Pons (tissue), 1 donor: ENCODE measurements around the gene LTN1.
A peak's percentile ranks its signal among the peaks of the same experiment; 100 is the strongest.
"Not testable (repeated sequence)": the region's sequence is repeated elsewhere in the genome, so short reads cannot be mapped to it uniquely, and the experiment has no call there.

Experiments
- DNase-seq: peaks from one replicate; pipeline ENCODE4 v3.0.0-alpha.2; 2016; ENCODE audit warnings: low spot score

The LTN1 gene

DNA sequence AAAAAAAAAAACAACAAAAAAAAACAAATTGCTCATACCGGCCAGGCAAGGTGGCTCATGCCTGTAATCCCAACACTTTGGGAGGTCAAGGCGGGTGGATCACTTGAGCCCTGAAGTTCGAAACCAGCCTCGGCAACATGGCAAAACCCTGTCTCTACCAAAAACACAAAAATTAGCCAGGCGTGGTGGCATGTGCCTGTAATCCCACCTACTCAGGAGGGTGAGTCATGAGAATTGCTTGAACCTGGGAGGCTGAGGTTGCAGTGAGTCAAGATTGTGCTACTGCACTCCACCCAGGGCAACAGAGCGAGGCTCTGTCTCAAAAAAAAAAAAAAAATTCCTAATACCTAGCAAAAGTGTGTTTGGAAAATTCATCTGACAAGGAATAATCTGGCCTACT lies 4.5 kb downstream of the LTN1 start:
- DNase-seq: not testable (repeated sequence)

DNA sequence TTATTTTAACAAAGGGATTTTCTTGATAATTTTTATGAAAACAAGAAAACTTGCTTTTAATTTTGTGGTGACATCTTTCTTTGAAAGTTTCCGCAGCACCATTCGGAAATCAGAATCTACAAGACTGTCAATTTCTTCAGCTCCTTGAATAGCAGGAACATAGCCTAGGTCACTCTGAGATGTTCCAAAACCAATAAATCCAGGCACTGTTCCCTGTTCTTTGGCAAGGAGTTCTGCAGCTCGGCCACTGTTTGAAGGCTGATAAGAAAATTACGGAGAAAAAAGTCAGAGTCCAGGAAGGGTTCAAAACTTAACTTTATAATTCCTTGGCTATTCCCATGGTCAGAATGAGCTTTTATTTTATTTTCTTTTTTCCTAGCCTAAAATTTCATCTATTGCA lies 6.0 kb downstream of the LTN1 start:
- DNase-seq: no peak

- no peak for DNase-seq
These were observed 10.0 kb downstream of the LTN1 start for GRCh38 chr21:28982637-28983036.

DNA sequence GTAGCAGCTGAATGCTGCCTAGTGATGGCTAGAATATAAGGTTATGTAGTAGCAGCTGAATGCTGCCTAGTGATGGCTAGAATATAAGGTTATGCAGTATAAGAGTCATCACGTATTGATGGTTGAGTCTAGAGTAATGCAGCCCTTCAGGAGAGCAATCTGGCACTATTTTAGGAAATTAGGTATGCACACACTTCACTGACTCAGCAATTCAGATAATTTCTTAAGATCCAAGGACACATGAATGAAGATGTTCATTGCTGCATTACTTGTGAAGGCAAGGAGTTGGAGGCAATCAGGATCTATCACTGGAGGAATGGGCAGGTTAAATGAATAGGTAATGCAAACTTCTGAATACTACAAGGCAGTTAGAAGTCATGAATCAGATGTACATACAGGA lies 13.6 kb downstream of the LTN1 start:
- DNase-seq: no peak

- no peak for DNase-seq
These were observed 17.3 kb downstream of the LTN1 start for GRCh38 chr21:28975397-28975796.

GRCh38 chr21:28974531-28975227 lies 18.0 kb downstream of the LTN1 start:
- no peak for DNase-seq

DNA sequence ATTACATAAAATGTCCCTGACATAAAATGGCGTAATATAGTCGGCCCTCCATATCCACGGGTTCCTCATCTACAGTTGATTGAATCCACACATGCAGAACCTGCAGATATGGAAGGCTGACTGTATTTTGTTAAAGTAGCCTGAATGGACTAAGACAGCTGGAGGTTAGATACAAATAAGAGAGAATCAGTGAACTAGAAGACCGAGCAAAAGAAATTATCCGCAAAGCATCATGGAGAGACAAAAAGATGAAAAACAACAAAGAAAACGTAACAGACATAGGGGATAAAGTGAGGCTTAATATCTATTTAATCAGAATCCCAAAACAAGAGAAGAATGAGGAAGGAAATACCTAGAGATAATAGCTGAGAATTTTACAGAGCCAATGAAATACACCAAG lies 20.3 kb downstream of the LTN1 start:
- DNase-seq: no peak

- peak; percentile 78 for DNase-seq
These were observed 21.5 kb downstream of the LTN1 start for GRCh38 chr21:28971171-28971570.

DNA sequence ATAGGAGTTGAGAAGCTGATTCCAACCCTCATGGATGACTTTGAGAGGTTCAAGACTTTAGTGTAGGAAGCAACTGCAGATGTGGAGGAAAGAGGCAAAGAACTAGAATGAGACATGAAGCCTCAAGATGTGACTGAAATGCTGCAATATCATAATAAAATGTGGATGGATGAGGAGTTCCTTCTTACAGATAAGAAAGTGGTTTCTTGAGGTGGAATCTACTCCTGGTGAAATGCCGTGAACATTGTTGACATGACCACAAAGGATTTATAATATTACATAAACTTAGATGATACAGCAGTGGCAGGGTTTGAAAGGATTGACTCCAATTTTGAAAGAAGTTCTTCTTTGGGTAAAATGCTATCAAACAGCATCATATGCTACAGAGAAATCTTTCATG lies 28.8 kb downstream of the LTN1 start:
- DNase-seq: no peak

GRCh38 chr21:28962465-28962864 lies 30.2 kb downstream of the LTN1 start:
- DNase-seq: no peak

DNA sequence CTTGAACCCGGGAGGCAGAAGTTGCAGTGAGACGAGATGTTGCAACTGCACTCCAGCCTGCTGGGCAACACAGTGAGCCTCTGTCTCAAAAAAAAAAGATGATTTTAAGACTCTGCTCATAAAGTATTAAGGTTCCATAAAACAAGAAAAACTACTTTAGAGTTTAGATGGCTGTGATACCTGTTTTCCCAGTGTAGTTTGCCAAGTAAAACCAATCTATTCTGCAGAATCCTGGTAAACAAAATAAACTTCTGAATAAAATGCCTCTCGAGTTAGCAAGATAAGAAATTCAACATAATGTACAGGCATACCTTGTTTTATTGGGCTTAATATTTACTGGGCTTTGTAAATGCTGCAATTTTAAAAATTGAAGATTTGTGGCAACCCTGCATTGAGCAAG lies 30.8 kb downstream of the LTN1 start:
- DNase-seq: no peak

DNA sequence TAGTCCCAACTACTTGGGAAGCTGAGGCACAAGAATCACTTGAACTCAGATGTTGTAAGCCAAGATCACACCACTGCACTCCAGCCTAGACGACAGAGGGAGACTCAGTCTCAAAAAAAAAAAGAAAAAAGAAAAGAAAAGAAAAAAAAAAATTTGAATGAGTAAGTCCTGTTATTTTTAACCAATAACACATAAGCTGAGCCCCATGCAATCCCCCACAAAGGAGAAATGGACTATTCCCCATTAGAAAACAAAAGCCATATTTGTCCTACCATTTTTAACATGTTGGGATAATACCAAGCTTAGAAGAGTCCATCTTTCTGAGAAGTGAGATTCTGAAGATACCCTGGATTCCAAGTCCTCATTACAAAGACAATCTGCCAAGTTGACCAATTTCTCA lies 32.4 kb downstream of the LTN1 start:
- DNase-seq: no peak

GRCh38 chr21:28959367-28960099 lies 33.1 kb downstream of the LTN1 start:
- DNase-seq: no peak

- DNase-seq: no peak
These were observed 39.4 kb downstream of the LTN1 start for GRCh38 chr21:28953247-28953646.

GRCh38 chr21:28952686-28953085 lies 40.0 kb downstream of the LTN1 start:
- DNase-seq: no peak

DNA sequence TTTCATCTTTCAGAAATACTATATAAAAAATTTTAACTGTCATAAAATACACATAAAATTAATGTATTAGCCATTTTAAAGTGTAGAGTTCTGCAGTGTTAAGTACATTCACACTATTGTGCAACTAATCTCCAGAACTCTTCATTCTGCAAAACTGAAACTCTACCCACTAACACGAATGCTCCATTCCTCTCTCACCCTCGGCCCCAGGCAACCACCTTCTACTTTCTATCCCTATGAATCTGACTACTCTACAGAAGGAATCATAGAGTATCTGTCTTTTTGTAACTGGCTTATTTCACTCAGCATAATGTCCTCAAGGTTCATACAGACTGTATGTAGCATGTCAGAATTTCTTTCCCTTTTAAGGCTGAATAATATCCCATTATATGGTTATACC lies 43.4 kb downstream of the LTN1 start:
- DNase-seq: no peak

GRCh38 chr21:28944296-28944695 lies 48.4 kb downstream of the LTN1 start:
- peak; percentile 90 for DNase-seq

DNA sequence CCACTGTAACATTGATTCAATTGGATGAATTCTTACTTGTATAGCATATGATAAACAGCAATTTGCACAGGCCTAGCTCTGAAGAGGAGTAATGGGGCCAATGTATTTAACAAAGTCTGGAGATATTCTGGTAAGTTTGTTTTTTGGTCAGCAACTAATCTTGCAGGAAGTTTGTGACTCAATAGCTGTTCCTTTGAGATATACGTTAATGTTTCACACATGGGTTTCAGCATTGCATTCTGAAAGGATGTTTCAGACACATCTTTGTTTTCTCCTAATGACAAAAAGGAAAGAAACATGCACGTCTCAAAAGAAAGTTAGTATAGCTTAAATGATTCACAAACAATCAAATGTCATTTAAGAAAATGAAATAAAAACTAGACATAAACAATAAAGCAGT lies 49.0 kb downstream of the LTN1 start:
- no peak for DNase-seq

DNA sequence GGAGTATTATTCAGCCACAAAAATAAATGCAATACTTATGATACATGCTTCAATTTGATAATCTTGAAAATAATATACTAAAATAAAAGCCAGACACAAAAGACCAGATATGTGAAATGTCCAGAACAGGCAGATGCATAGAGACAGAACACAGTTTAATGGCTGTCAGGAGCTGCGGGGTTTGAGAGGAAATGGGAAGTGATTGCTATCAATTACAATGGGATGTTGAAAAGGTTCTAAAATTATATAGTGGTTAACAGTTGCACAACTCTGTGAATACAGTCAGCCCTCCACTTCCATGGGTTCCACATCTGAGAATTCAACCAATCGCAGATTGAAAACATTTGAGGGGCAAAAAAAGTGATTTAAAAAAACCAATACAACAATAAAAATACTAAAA lies 54.0 kb downstream of the LTN1 start:
- DNase-seq: no peak

GRCh38 chr21:28937737-28938136 lies 54.9 kb downstream of the LTN1 start:
- no peak for DNase-seq

- DNase-seq: no peak
These were observed 56.0 kb downstream of the LTN1 start for GRCh38 chr21:28936721-28937120.

- DNase-seq: no peak
These were observed 56.6 kb downstream of the LTN1 start for GRCh38 chr21:28936036-28936435.

DNA sequence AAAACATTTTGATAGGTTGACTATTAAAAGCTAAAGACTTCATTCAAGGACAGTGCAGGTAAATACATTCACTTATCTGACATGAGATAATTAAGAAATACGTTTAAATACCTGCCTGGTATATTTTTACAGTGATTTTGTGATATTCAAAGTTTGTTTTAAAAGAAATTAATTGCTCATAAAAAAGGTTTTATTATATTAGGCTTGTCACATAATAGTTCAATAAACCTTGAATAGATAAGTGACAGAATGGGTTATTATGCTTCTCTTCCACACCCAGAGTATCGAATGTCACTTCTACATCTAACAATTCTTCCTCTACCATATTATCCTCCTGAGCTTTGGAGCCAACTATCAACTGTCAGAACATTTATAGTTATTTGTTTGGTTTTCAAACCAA lies 60.0 kb downstream of the LTN1 start:
- no peak for DNase-seq
